Measurements from ENCODE around the gene GPR85. TPM values are rescaled to one million over a fixed set of nuclear protein-coding genes. Genes with fewer than 3 reads are reported as not detected.
A peak's percentile ranks its signal among the peaks of the same experiment; 100 is the strongest.
"Not testable (repeated sequence)": the region's sequence is repeated elsewhere in the genome, so short reads cannot be mapped to it uniquely, and the experiment has no call there.

GPR85 gene
- total RNA-seq, 1 experiment from 2014 or later = 0.61 TPM

DNA sequence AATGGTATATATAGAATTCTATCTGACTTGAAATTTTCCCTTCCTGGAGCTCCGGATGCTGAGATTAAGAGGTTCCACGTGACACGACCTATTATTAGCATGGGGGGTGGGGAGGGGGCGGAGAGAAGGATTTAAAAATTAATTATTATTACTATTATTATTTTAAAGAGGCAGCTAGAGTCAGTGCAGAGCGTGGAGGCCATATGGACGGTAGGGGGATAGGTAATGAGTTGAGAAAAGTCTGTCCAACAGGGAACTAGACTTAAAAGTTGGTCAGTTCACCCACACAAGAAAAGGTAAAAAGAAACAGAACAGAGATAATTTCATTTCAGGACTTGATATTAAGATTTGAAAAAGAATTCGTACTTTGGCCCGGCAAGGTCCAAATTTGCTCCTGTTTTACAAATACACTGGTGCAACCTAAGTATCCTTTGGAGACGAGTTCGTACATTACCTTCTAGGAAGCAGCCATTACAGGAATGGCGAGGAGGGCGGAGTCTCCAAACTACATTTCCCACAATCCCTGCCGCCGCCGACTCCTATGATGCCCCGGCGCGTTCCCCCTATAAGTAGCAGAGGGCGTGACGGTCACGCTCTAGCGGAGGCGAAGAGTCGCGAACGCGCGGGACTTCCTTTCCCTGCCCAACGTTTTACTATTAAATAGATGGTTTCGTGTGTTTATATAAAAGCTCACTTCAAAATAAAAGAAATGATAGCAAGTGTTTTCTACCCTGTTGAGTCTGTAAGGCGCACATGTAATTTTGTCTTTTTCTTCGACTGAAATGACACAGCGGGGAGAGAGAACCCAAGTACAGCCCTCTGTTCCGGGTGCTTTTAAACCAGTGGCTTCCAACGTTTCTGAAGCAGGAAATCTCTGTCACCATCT, 31.7 kb upstream of the GPR85 start, which contains the start of gene SMIM30:
SMIM30 (minus strand) TSS at position 481 of the 886 bp plus-strand sequence. CDS start 976 bp downstream, outside the sequence.
- peak; percentile 91 for DNase-seq (ENCODE audit: unreplicated experiment)
- intact Hi-C loops (cut with micrococcal nuclease) = no loop called here
- Mint-ChIP-seq H3K27ac (ENCODE audit: low read depth, unreplicated experiment) (peak within 1 kb of the TSS; percentile 49), H3K4me3 (ENCODE audit: unreplicated experiment) (peak within 1 kb of the TSS; percentile 81), H3K36me3 (ENCODE audit: insufficient read depth, unreplicated experiment) (peaks cover 11% of the 10 kb centered on the region), H3K9me3 (ENCODE audit: unreplicated experiment) (no peaks in the 10 kb centered on the region), H3K4me1 (ENCODE audit: insufficient read depth, unreplicated experiment) (peaks cover 5% of the 10 kb centered on the region), H3K27me3 (ENCODE audit: insufficient read depth, unreplicated experiment) (no peaks in the 10 kb centered on the region)
- TSS peak; percentile 72 for BruUV-seq (replicated peaks)
- CTCF ChIA-PET = interaction anchor here (0.5 to 0.7 kb wide), 6 partner anchors 14 to 603 kb away, joined by 3 to 4 read pairs (median 3); no protein-coding TSS in a partner anchor
- no peak for TF ChIP-seq CTCF (IDR thresholded peaks at IDR 0.05; ENCODE audit: unreplicated experiment)
- POLR2A ChIA-PET = interaction anchor here (0.6 to 1.2 kb wide), 6 partner anchors 30 to 668 kb away, joined by 3 to 5 read pairs (median 4); a partner anchor contains a TSS

DNA sequence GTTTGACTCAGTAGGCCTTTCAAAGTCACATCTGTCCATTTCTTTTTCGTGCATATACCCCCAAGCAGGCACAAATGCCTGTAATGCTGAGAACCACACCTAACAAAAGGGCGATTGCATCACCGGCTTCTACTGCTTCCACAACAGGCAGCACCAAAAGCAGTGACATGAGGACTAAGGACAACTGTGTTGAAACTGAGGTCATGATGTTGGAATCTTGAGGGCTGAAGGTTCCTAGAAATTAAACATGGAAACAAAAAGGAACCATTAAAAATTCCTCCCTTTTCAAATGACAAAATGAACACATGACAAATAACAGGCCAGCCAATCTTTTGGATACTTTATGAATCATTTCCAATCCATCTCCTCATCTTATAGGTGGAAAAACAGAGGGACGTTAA, 30.7 kb upstream of the GPR85 start:
- Mint-ChIP-seq H3K4me3 (ENCODE audit: unreplicated experiment) (peak overlapping the region; percentile 81), H3K27ac (ENCODE audit: low read depth, unreplicated experiment) (peak overlapping the region; percentile 49), H3K36me3 (ENCODE audit: insufficient read depth, unreplicated experiment) (peaks cover 11% of the 10 kb centered on the region)
- peak; percentile 28 for DNase-seq (ENCODE audit: unreplicated experiment)
- H3K9me3 Mint-ChIP-seq (ENCODE audit: unreplicated experiment); intact Hi-C loops (cut with micrococcal nuclease); H3K27me3 Mint-ChIP-seq (ENCODE audit: insufficient read depth, unreplicated experiment); BruUV-seq (replicated peaks); H3K4me1 Mint-ChIP-seq (ENCODE audit: insufficient read depth, unreplicated experiment): not testable (repeated sequence)
- ChIA-PET CTCF (interaction anchor here (0.6 to 0.7 kb wide), 3 partner anchors 14 to 302 kb away, joined by 3 to 4 read pairs (median 4); no protein-coding TSS in a partner anchor), POLR2A (interaction anchor here (0.7 to 1.2 kb wide), 4 partner anchors 32 to 669 kb away, joined by 3 to 5 read pairs (median 4); a partner anchor contains a TSS)

- no TSS peak for BruUV-seq (replicated peaks)
- H3K27ac Mint-ChIP-seq (ENCODE audit: low read depth, unreplicated experiment) = no peak overlapping the region
- ChIA-PET CTCF (interaction anchor here (0.6 to 0.9 kb wide), 3 partner anchors 50 to 212 kb away, joined by 3 to 4 read pairs (median 3); no protein-coding TSS in a partner anchor), POLR2A (interaction anchor here (1.3 kb wide), 1 partner anchor 27 kb away, joined by 4 read pairs; the partner anchor contains the start of gene GPR85)
- intact Hi-C loops (cut with micrococcal nuclease) = no loop called here
- peaks cover 5% of the 10 kb centered on the region for H3K4me1 Mint-ChIP-seq (ENCODE audit: insufficient read depth, unreplicated experiment)
- no peak overlapping the region for H3K4me3 Mint-ChIP-seq (ENCODE audit: unreplicated experiment)
- H3K27me3 Mint-ChIP-seq (ENCODE audit: insufficient read depth, unreplicated experiment) = no peaks in the 10 kb centered on the region
- no peak for TF ChIP-seq CTCF (IDR thresholded peaks at IDR 0.05; ENCODE audit: unreplicated experiment)
- H3K9me3 Mint-ChIP-seq (ENCODE audit: unreplicated experiment) = no peaks in the 10 kb centered on the region
- DNase-seq (ENCODE audit: unreplicated experiment) = peak; percentile 16
- H3K36me3 Mint-ChIP-seq (ENCODE audit: insufficient read depth, unreplicated experiment) = peaks cover 11% of the 10 kb centered on the region
Observed at GRCh38 chr7:113113912-113114311, 27.3 kb upstream of the GPR85 start.

DNA sequence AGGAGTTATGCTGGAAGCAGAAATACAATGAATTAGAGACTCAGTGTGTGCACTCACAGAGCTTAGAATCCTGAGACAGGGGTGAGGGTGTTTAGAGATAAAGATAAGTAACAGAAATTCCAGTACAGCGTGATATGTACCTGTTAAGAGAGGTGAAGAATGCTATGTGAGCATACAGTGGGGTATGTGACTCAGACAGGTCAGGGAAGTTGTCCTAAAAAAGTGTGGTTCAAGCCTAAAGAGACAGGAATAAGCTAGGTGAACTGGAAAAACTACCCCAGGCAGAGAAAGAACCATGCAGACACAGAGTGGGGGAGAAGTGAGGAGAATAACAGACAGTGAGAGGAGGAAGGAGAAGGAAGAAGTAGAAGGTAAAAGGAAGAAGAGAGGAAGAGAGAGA, 23.1 kb upstream of the GPR85 start:
- ChIA-PET CTCF (interaction anchor here (0.6 kb wide), 1 partner anchor 12 kb away, joined by 3 read pairs; no protein-coding TSS in a partner anchor), POLR2A (interaction anchor here (0.5 kb wide), 1 partner anchor 320 kb away, joined by 4 read pairs; no protein-coding TSS in a partner anchor)
- Mint-ChIP-seq H3K4me1 (ENCODE audit: insufficient read depth, unreplicated experiment) (no peaks in the 10 kb centered on the region), H3K27me3 (ENCODE audit: insufficient read depth, unreplicated experiment) (no peaks in the 10 kb centered on the region), H3K4me3 (ENCODE audit: unreplicated experiment) (no peak overlapping the region), H3K9me3 (ENCODE audit: unreplicated experiment) (no peaks in the 10 kb centered on the region), H3K27ac (ENCODE audit: low read depth, unreplicated experiment) (no peak overlapping the region), H3K36me3 (ENCODE audit: insufficient read depth, unreplicated experiment) (peaks cover 6% of the 10 kb centered on the region)
- intact Hi-C loops (cut with micrococcal nuclease) = no loop called here
- DNase-seq (ENCODE audit: unreplicated experiment) = no peak
- TF ChIP-seq CTCF (IDR thresholded peaks at IDR 0.05; ENCODE audit: unreplicated experiment) = no peak
- no TSS peak for BruUV-seq (replicated peaks)

Data from MCF 10A (cell line).